K562 (cell line): Measurements from ENCODE around the gene AP1B1. TPM values are rescaled to one million over a fixed set of nuclear protein-coding genes. Genes with fewer than 3 reads are reported as not detected.
A peak's percentile ranks its signal among the peaks of the same experiment; 100 is the strongest.

ENCODE experiments used
- ATAC-seq: fragments of 200-7000 bp; cut with Tn5 transposase; 3 replicates; pipeline ENCODE4 v1.9.1; 2020; ENCODE audit warnings: moderate library complexity
- BruUV-seq: library from RNA; stranded (reverse); fragments of 400-500 nt; replicated peaks from 2 replicates; lab custom pipeline; 2021; lab: Mats Ljungman, UMichigan
- CTCF ChIA-PET: fragments of 300-600 bp; formaldehyde crosslinking; extraction: SDS; loops from one replicate; lab custom pipeline; 2021; ENCODE audit warnings: low intra/inter-chr PET ratio; lab: Yijun Ruan, JAX
- POLR2A ChIA-PET: fragments of 300-600, 350-650 bp; sonication (Branson Sonifier 250); formaldehyde crosslinking; extraction: SDS; loops from one replicate; lab custom pipeline; 2021; ENCODE audit warnings: antibody characterized with exemption, inconsistent platforms; lab: Yijun Ruan, JAX
- DNase-seq, 4 experiments: peaks; one replicate each; pipeline versions ENCODE4 v3.0.0 to v3.0.0-alpha.2; 2011 to 2018; ENCODE audit warnings: low spot score in 3 of 4, mixed read lengths in 3 of 4; ENCODE audit errors: extremely low read depth in 1 of 4
- FAIRE-seq: peaks from 2 replicates; lab custom pipeline; 2011; peaks lifted over from hg19 to GRCh38; lab: Jason Lieb, UNC
- H2AFZ ChIP-seq: 2 replicates; pipeline ENCODE4 v1.6.0; 2011; ENCODE audit warnings: low read depth, low read length, control low read depth, inconsistent platforms
- H3K27ac ChIP-seq: fragments of 200-600 bp; 3 replicates; pipeline ENCODE4 v1.8.0; 2011; ENCODE audit warnings: low read depth, mild to moderate bottlenecking, control low read depth, inconsistent platforms, low read length, moderate library complexity, mixed read lengths; ENCODE audit errors: extremely low read depth
- H3K27me3 ChIP-seq, 2 experiments: fragments of 300-600 bp in 1 of 2; 2 replicates in 1 of 2; 3 replicates in 1 of 2; pipeline versions ENCODE4 v1.6.0 to v1.8.0; 2011; ENCODE audit warnings: inconsistent platforms in 2 of 2, low read length in 2 of 2, mild to moderate bottlenecking in 1 of 2, mixed read lengths in 1 of 2, moderate library complexity in 1 of 2; ENCODE audit not compliant: control insufficient read depth in 2 of 2, insufficient read depth in 2 of 2
- H3K36me3 ChIP-seq: fragments of 300-600 bp; 3 replicates; pipeline ENCODE4 v1.8.0; 2011; ENCODE audit warnings: mild to moderate bottlenecking, low read length, inconsistent platforms; ENCODE audit not compliant: control insufficient read depth, insufficient read depth
- H3K4me1 ChIP-seq, 2 experiments: fragments of 200-600 bp in 1 of 2; replicated peaks in 1 of 2; 2 replicates in 1 of 2; 3 replicates in 1 of 2; pipeline versions ENCODE4 v1.5.1 to v1.8.0; 2011; ENCODE audit warnings: inconsistent platforms in 2 of 2, low read length in 2 of 2, mild to moderate bottlenecking in 1 of 2, mixed read lengths in 1 of 2, moderate library complexity in 1 of 2; ENCODE audit not compliant: control insufficient read depth in 2 of 2, insufficient read depth in 2 of 2
- H3K4me2 ChIP-seq: 2 replicates; pipeline ENCODE4 v1.6.1; 2011; ENCODE audit warnings: low read length, control low read depth, inconsistent platforms, mixed read lengths; ENCODE audit not compliant: insufficient read depth
- H3K4me3 ChIP-seq: fragments of 200-600 bp; sonication (generic), shearing (Covaris generic); 2 replicates; pipeline ENCODE4 v1.5.1; 2016; ENCODE audit warnings: control low read depth, inconsistent platforms
- H3K79me2 ChIP-seq: fragments of 200-600 bp; 3 replicates; pipeline ENCODE4 v1.8.0; 2011; ENCODE audit warnings: low read length, inconsistent platforms; ENCODE audit not compliant: control insufficient read depth, insufficient read depth
- H3K9ac ChIP-seq, 2 experiments: 2 replicates each; pipeline versions ENCODE4 v1.6.0 to v1.6.1; 2011; ENCODE audit warnings: low read depth in 2 of 2, low read length in 2 of 2, control low read depth in 1 of 2, inconsistent platforms in 1 of 2, mild to moderate bottlenecking in 1 of 2, mixed read lengths in 1 of 2; ENCODE audit not compliant: insufficient read depth in 1 of 2
- H3K9me1 ChIP-seq: one replicate; pipeline ENCODE4 v1.6.0; 2011; ENCODE audit warnings: inconsistent platforms, mild to moderate bottlenecking, low read length, moderate library complexity; ENCODE audit not compliant: control insufficient read depth, insufficient read depth
- H3K9me3 ChIP-seq: replicated peaks from 2 replicates; pipeline ENCODE4 v1.5.1; 2011; ENCODE audit warnings: low read depth, low read length, inconsistent platforms; ENCODE audit not compliant: control insufficient read depth, insufficient read depth
- H4K20me1 ChIP-seq: replicated peaks from 2 replicates; pipeline ENCODE4 v1.6.1; 2011; ENCODE audit warnings: low read length, inconsistent platforms, mixed read lengths; ENCODE audit not compliant: control insufficient read depth, insufficient read depth
- ARID1B ChIP-seq: fragments of 450-650 bp; IDR thresholded peaks from 2 replicates; pipeline ENCODE4 v1.6.1; 2016; ENCODE audit warnings: antibody characterized with exemption, mild to moderate bottlenecking, inconsistent platforms
- ATF1 ChIP-seq, 2 experiments: fragments of 450-650 bp in 1 of 2; IDR thresholded peaks; 2 replicates each; pipeline ENCODE4 v1.6.1; 2016; ENCODE audit warnings: missing compliant biosample characterization in 1 of 2, missing genetic modification characterization in 1 of 2
- CEBPG ChIP-seq, 3 experiments: fragments of 200-800 bp in 1 of 3; sonication (Bioruptor generic) in 1 of 3; sonication (generic) in 1 of 3; formaldehyde crosslinking in 1 of 3; IDR thresholded peaks in 2 of 3; conservative IDR thresholded peaks in 1 of 3; 2 replicates each; pipeline versions ENCODE4 v1.6.1 to v1.8.0; 2016 to 2022; ENCODE audit warnings: missing compliant biosample characterization in 2 of 3, missing genetic modification characterization in 2 of 3, mild to moderate bottlenecking in 1 of 3, missing genetic modification reagents in 1 of 3
- ETV1 ChIP-seq: fragments of 450-650 bp; conservative IDR thresholded peaks from 2 replicates; pipeline ENCODE4 v1.6.1; 2016; ENCODE audit warnings: missing genetic modification characterization, control low read depth, low read depth, missing compliant biosample characterization
- ETV5 ChIP-seq: sonication (generic); formaldehyde crosslinking; IDR thresholded peaks from 2 replicates; pipeline ENCODE4 v1.4.0; 2020; ENCODE audit warnings: low read depth, mild to moderate bottlenecking, missing genetic modification reagents
- GTF2E2 ChIP-seq: fragments of 200-800 bp; sonication (Bioruptor generic); IDR thresholded peaks from 2 replicates; pipeline ENCODE4 v1.6.1; 2016; ENCODE audit warnings: missing genetic modification characterization, missing compliant biosample characterization
- HDAC2 ChIP-seq: fragments of 450-650 bp; IDR thresholded peaks from 2 replicates; pipeline ENCODE4 v1.6.1; 2016; ENCODE audit warnings: mild to moderate bottlenecking
- HDAC3 ChIP-seq: fragments of 450-650 bp; IDR thresholded peaks from 2 replicates; pipeline ENCODE4 v1.6.1; 2018; ENCODE audit warnings: borderline replicate concordance, mild to moderate bottlenecking, moderate library complexity; ENCODE audit not compliant: partially characterized antibody
- HDAC6 ChIP-seq: IDR thresholded peaks from 2 replicates; pipeline ENCODE4 v1.6.1; 2012; ENCODE audit warnings: low read depth, mild to moderate bottlenecking, control low read depth, inconsistent platforms, low read length, moderate library complexity
- MAFF ChIP-seq: IDR thresholded peaks from 2 replicates; pipeline ENCODE4 v1.6.1; 2012; ENCODE audit warnings: low read length, improper control_type of control experiment
- MAZ ChIP-seq, 2 experiments: fragments of 450-650 bp in 1 of 2; sonication (generic) in 1 of 2; formaldehyde crosslinking; IDR thresholded peaks in 1 of 2; conservative IDR thresholded peaks in 1 of 2; 2 replicates each; pipeline versions ENCODE4 v1.4.0 to v1.5.0; 2020; ENCODE audit warnings: mild to moderate bottlenecking in 1 of 2, missing genetic modification reagents in 1 of 2
- NBN ChIP-seq: fragments of 450-650 bp; IDR thresholded peaks from 2 replicates; pipeline ENCODE4 v1.6.1; 2016; ENCODE audit warnings: low read depth, mild to moderate bottlenecking
- NONO ChIP-seq, 2 experiments: fragments of 200-400 bp in 1 of 2; fragments of 450-650 bp in 1 of 2; formaldehyde crosslinking in 1 of 2; IDR thresholded peaks; 2 replicates each; pipeline ENCODE4 v1.6.1; 2017; ENCODE audit warnings: low read depth in 2 of 2, mild to moderate bottlenecking in 2 of 2, moderate library complexity in 2 of 2, low read length in 1 of 2
- POLR2A ChIP-seq: fragments of 450-650 bp; conservative IDR thresholded peaks from 2 replicates; pipeline ENCODE4 v1.6.1; 2016
- POLR2AphosphoS5 ChIP-seq: IDR thresholded peaks from 2 replicates; pipeline ENCODE4 v1.6.1; 2011; ENCODE audit warnings: mild to moderate bottlenecking, low read depth, low read length, moderate library complexity; ENCODE audit not compliant: control insufficient read depth, insufficient read depth
- RAD21 ChIP-seq, 2 experiments: fragments of 250-450 bp in 1 of 2; fragments of 450-650 bp in 1 of 2; sonication (Bioruptor Pico) in 1 of 2; formaldehyde crosslinking in 1 of 2; IDR thresholded peaks in 1 of 2; conservative IDR thresholded peaks in 1 of 2; 2 replicates each; pipeline versions ENCODE4 v1.4.0 to v1.8.0; 2020 to 2022; ENCODE audit warnings: mild to moderate bottlenecking in 2 of 2, moderate library complexity in 1 of 2
- TAF1 ChIP-seq: IDR thresholded peaks from 2 replicates; pipeline ENCODE4 v1.6.1; 2011; ENCODE audit warnings: mild to moderate bottlenecking, low read length, moderate library complexity; ENCODE audit not compliant: insufficient read depth, control insufficient read depth, severe bottlenecking; ENCODE audit errors: extremely low read depth
- ZFP30 ChIP-seq: fragments of 250-450 bp; sonication (Bioruptor Pico); IDR thresholded peaks from 2 replicates; pipeline ENCODE4 v1.8.0; 2022; ENCODE audit warnings: moderate library complexity, mild to moderate bottlenecking, inconsistent platforms, borderline replicate concordance
- ZNF140 ChIP-seq: fragments of 250-450 bp; sonication (Bioruptor Pico); IDR thresholded peaks from 2 replicates; pipeline ENCODE4 v1.8.0; 2021; ENCODE audit warnings: moderate library complexity, mild to moderate bottlenecking, inconsistent platforms
- ZNF584 ChIP-seq: fragments of 200-800 bp; sonication (Bioruptor generic); IDR thresholded peaks from 2 replicates; pipeline ENCODE4 v1.6.1; 2016; ENCODE audit warnings: low read depth, mild to moderate bottlenecking, missing genetic modification characterization, missing compliant biosample characterization
- ZSCAN32 ChIP-seq: fragments of 450-650 bp; formaldehyde crosslinking; IDR thresholded peaks from 2 replicates; pipeline ENCODE4 v1.4.0; 2020; ENCODE audit warnings: mild to moderate bottlenecking, moderate library complexity
- WGBS: fragments of 100-300 bp; shearing (Covaris generic); methylation state at CpG from one replicate; pipeline ENCODE4 v1.1.6; 2016; ENCODE audit warnings: low coverage, mixed read lengths; ENCODE audit not compliant: insufficient coverage; ENCODE audit errors: missing lambda C conversion rate; 5-methylcytosine and 5-hydroxymethylcytosine counted together
- in situ Hi-C: fragments of 300-500 bp; cut with MboI; formaldehyde crosslinking; loops from 4 replicates; pipeline ENCODE4 v1.15.0; 2018; ENCODE audit warnings: inconsistent platforms, mixed read lengths
- intact Hi-C: fragments of 100-400 bp; cut with micrococcal nuclease; formaldehyde crosslinking; loops from 2 replicates; pipeline ENCODE4 v1.14.2; 2022
- polyA plus RNA-seq, 8 experiments: library from polyadenylated mRNA; depleted of rRNA in 4 of 8; stranded (reverse) in 5 of 8; unstranded in 3 of 8; fragments of >200 nt; fragmentation: Nextera tagmentation in 2 of 8; fragmentation: Illumina TruSeq in 1 of 8; extraction: Ambion mirVana in 2 of 8; extraction: Trizol in 1 of 8; gene quantifications; 2 replicates each; pipeline versions ENCODE4 v1.2.1 to v1.2.3, GENCODE V29; 2011 to 2014; ENCODE audit warnings: inconsistent platforms in 1 of 8, missing spikeins in 1 of 8
- total RNA-seq, 7 experiments: library from RNA; depleted of rRNA in 6 of 7; stranded (reverse); fragments of >200 nt in 6 of 7; fragmentation: Illumina TruSeq in 2 of 7; extraction: Trizol in 2 of 7; gene quantifications; 2 replicates each; pipeline versions ENCODE4 v1.2.1 to v1.2.3, GENCODE V29; 2011 to 2021; ENCODE audit warnings: low replicate concordance in 1 of 7

The AP1B1 gene
- total and polyA plus RNA-seq, 9 of the 15 experiments (the other 6 are each of a cell fraction or from before 2014, with no cell fraction given): 1.2 to 60.9 (median 30.1) TPM

DNA sequence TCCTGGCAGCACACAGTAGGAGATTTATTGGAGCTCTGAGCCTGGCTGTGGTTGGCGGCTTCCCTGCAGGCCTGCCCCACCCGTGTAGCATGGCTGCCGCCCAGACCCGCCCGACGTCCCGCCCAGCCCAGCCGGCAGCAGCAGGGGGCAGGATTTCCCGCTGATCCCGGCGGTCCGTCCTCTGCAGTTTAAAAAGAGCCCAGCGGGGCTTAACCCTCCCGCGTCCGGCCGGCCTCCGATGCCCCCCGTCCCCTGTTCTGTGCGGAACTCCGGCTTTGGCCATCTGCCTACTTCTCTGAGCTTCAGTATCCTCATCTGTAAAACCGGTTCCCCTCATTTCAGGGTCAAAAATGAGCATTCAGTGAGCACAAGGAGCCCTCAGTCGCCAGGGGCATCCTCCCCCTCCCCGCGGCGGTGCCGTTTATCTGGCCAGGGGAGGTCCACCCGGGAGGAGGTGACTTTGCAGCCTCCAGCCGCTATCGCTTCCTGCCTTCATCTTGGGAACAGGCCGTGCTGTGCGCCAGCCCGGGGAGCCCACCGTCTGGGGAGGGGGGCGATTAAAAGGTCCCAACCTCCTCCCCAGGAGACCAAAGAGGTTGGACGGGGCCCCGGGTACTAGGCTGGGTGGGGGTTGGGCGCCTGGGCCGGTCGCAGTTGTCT, 82.1 kb downstream of the AP1B1 start, which contains the start of gene GAS2L1:
Gene GAS2L1, plus strand, starts transcription at position 476 of the 660 bp plus-strand sequence. CDS start 1,456 bp downstream, outside the sequence.
- peaks cover 7% of the 10 kb centered on the region; the same call in 1 of the 3 replicates for H3K36me3 ChIP-seq
- POLR2A ChIA-PET: interaction anchor here (0.6 to 1.2 kb wide), 8 partner anchors 9 to 754 kb away, joined by 3 to 4 read pairs (median 4); no protein-coding TSS in a partner anchor
- CTCF ChIA-PET: no interaction called here
- in situ Hi-C loops: no loop called here
- 1% methylated on average over 14 of the region's 40 CpGs for WGBS
- H4K20me1 ChIP-seq: no peaks in the 10 kb centered on the region
- DNase-seq: peak; percentile 71 to 87 (median 78)
- H2AFZ ChIP-seq: peak within 1 kb of the TSS; percentile 98
- peak within 1 kb of the TSS; percentile 81 for H3K4me3 ChIP-seq
- peak; percentile 72 for FAIRE-seq
- BruUV-seq: no TSS peak
- peaks cover 21 to 91% of the 10 kb centered on the region in 2 experiments for H3K4me1 ChIP-seq
- H3K4me2 ChIP-seq: peak within 1 kb of the TSS; percentile 81
- peak; percentile 83 for ATAC-seq
- H3K9me1 ChIP-seq: no peaks in the 10 kb centered on the region
- H3K9ac ChIP-seq: peak within 1 kb of the TSS; percentile 77 to 95
- intact Hi-C loops: no loop called here
- H3K27me3 ChIP-seq: no peaks in the 10 kb centered on the region
- H3K9me3 ChIP-seq: no peaks in the 10 kb centered on the region
- peaks cover 18% of the 10 kb centered on the region for H3K79me2 ChIP-seq
- H3K27ac ChIP-seq: peak within 1 kb of the TSS; percentile 94
- peak in 1 of 2 experiments; percentile 87; a peak in 3 of 4 replicates for TF ChIP-seq MAZ (CRISPR knock-in tag; conservative IDR thresholded peaks at IDR 0.05 in 1 of 2, IDR thresholded peaks at IDR 0.05 in 1 of 2)
- no peak for TF ChIP-seq HDAC3
- peak; percentile 42; the same call in 1 of the 2 replicates for TF ChIP-seq NBN
- no peak for TF ChIP-seq ZNF140 (CRISPR knock-in tag)
- TF ChIP-seq HDAC2: peak; percentile 87; the same call in 1 of the 2 replicates
- peak; percentile 61 for TF ChIP-seq ARID1B
- no peak for TF ChIP-seq ATF1 (CRISPR knock-in tag; IDR thresholded peaks at IDR 0.05)
- peak; percentile 33 for TF ChIP-seq ATF1 (tag; IDR thresholded peaks at IDR 0.05)
- peak in 1 of 2 experiments; percentile 5; a peak in 1 of 4 replicates for TF ChIP-seq NONO (IDR thresholded peaks at IDR 0.05; ENCODE audit: low read depth in 2 of 2, low read length in 1 of 2)
- no peak for TF ChIP-seq CEBPG (CRISPR knock-in tag; IDR thresholded peaks at IDR 0.05)
- no peak for TF ChIP-seq CEBPG (tag; conservative IDR thresholded peaks at IDR 0.05 in 1 of 2, IDR thresholded peaks at IDR 0.05 in 1 of 2)
- TF ChIP-seq RAD21 (CRISPR knock-in tag; conservative IDR thresholded peaks at IDR 0.05 in 1 of 2, IDR thresholded peaks at IDR 0.05 in 1 of 2): peak in 1 of 2 experiments; percentile 56; a peak in 2 of 4 replicates
- TF ChIP-seq ETV5 (CRISPR knock-in tag): 0 out of 2 replicates have a peak, but pooled peaks have one; percentile 17
- peak; percentile 37; the same call in 1 of the 2 replicates for TF ChIP-seq POLR2AphosphoS5
- TF ChIP-seq ETV1 (tag): peak; percentile 53; the same call in 1 of the 2 replicates
- TF ChIP-seq ZSCAN32 (CRISPR knock-in tag): no peak
- peak; percentile 67 for TF ChIP-seq POLR2A
- TF ChIP-seq TAF1: peak; percentile 41
- TF ChIP-seq ZNF584 (CRISPR knock-in tag): no peak
- TF ChIP-seq GTF2E2: peak; percentile 48; the same call in 1 of the 2 replicates
- no peak for TF ChIP-seq ZFP30
- no peak for TF ChIP-seq HDAC6
- TF ChIP-seq MAFF: no peak
